ENCODE measurements around the gene ZFYVE9.
"Not testable (repeated sequence)": the region's sequence is repeated elsewhere in the genome, so short reads cannot be mapped to it uniquely, and the experiment has no call there.

The ZFYVE9 gene

DNA sequence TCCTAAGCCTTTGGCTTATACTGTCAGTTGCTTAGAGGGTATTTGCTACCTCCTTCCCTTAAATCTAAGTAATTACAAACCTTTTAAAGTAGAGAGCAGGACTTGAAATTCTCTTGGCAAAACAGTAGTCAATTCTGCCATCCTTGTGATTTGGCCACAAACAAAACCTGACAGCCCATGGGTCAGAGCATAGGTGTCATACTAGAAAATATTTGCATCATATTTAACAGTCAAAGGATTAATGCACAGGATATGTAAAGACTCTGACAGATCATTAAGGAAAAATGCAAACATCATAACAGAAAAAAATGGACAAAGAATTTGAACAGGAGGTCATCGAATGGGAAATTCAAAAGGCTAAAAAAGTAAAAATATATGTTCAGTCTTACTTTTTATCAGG, 50.5 kb downstream of the ZFYVE9 start:
- DNase-seq = no peak

DNA sequence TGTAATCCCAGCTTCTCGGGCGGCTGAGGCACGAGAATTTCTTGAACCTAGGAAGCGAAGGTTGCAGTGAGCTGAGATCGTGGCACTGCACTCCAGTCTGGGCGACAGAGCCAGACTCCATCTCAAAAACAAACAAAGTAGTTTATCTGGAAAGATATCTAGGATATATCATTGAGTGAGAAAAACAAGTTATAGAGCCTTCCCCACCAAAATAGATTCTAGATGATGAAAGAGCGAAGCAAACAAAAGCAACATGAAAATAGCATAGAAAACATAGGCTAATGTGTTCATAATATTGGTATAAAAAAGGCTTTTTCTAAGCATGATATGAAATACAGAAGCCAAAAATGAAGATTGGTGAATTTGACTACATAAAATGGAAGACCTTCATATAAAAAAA, 52.1 kb downstream of the ZFYVE9 start:
- DNase-seq = no peak

DNA sequence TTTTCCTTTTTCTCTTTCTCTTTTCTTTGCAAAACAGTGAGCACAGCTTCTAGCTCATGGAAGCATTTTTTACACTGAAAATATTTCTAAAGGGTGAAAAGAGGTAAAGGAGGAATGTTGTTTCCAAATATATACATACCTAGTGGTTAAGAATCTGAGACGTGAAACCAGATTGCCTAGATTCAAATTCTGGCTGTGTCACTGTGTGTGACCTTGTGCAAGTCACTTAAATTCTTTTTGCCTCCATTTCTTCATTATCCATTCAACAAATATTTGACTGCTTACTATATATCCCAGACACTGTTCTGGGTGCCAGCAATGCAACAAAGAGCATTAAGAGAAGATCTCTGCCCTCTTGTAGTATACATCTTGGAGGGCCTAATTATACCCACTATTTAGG, 53.3 kb downstream of the ZFYVE9 start:
- DNase-seq = no peak

DNA sequence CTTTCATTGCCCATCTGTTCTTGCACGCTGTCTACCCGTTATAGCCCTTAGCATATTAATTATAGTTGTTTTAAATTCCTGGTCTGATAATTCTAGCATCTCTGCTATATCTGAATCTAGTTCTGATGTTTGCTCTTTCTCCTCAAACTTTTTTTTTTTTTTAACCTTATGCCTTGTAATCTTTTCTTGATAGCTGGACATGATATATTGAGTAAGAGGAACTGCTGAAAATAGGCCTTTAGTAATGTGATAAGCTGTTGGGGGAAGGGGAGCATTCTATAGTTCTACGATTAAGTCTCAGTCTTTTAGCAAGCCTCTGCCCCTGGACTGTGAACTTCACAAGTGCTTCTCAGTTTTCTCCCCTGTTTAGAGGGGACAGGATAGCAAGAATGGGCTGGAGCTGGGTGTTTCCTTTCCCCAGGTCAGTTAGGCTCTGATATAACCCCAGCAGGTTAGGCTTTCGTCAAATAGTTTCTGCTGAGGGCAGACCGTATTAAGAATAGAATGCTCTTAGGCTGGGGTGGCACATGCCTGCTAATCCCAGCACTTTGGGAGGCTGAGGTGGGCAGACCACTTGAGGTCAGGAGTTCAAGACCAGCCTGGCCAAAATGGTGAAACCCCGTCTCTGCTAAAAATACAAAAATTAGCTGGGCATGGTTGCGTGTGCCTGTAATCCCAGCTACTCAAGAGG, 62.2 kb downstream of the ZFYVE9 start:
- DNase-seq = no peak

DNA sequence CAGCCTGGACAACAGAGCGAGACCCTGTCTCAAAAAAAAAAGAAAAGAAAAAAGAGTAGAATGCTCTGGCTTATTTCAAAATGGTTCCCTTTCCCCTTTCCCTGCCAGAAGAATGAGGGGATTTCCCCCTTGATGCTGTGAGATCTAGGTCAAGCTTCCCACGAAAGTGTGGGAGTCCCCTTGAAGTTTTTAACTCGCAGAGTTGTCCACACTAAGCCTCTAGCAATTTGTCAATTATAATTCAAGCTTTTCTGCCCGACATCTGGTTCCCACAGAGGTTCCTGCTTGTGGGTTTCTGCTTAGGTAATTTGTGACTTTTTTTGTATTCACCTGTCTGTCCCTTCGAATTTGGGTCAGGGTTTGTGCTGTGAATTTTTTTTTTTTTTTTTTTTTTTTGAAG, 62.8 kb downstream of the ZFYVE9 start:
- DNase-seq = no peak

DNA sequence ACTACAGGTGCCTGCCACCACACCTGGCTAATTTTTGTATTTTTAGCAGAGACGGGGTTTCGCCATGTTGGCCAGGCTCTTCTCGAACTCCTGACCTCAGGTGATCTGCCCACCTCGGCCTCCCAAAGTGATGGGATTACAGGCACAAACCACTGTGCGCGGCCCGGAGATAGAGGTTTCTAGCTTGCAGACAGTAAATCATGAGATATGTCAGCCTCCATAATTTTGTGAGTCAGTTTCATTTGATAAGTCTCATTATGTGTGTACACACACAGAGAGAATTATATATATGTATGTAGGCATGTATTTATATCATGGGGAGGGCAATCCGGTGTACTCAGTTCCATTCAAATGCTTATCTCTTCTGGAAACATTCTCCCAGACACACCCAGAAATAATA, 64.8 kb downstream of the ZFYVE9 start:
- DNase-seq = not testable (repeated sequence)

DNA sequence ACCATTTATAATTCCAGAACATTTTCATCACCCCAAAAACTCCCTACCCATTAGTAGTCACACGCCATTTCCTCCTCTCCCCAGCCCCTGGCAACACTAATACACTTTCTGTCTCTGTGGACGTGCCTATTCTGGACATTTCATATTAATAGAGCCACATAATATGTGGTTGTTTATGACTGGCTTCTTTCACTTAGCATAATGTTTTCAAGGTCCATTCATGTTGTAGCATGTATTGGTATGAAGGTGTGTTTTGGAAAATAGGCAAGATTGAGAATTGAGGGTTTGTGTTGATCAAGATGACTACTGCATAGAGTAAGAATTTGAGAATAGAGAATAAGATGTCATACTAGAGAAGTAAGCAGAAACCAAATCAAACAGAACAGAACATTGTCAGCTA, 67.5 kb downstream of the ZFYVE9 start:
- no peak for DNase-seq

DNA sequence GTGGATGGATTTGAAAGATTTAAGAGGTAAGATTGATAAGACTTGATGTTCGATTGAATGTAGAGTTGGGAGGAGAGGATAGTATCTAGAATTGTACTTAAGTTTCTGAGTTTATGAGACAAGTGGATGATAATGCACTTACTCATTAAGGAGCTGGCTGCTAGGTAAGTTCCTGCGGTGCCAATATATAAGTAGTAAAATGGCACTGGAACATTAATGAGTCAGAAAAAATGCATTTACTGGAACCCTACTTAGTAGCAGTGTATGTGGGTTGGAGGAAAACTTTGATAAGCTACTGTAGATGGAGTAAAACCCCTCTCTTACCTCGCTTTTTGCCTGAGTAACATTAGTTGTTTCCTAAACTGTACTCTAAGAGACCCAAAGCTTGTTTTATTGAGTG, 68.2 kb downstream of the ZFYVE9 start:
- no peak for DNase-seq

DNA sequence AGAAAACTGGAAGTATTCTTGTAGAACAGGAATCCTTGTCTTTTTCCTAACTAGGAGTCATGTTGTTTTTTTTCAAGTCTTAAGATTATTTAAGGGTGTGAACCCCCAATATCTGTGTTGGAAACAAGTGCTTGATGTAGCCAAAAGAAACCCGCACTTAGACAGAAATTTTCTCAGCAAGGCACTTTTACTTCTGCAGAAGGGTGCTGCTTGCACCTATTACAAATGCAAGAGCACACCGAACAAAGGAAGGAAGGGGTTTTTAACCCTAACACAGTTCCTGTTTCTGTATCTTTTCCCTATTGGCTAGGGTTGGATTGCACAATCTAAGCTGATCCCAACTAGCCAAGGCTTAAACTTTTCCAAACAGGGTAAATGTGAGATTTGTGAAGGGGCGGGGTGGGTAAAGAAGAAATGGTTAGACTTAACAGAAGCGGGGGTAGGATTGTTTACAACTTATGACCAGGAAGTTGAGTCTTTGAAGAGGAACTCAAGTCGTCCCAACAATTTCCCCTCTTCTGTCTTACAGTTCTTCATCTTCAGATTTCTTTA, 75.1 kb downstream of the ZFYVE9 start:
- DNase-seq = no peak

DNA sequence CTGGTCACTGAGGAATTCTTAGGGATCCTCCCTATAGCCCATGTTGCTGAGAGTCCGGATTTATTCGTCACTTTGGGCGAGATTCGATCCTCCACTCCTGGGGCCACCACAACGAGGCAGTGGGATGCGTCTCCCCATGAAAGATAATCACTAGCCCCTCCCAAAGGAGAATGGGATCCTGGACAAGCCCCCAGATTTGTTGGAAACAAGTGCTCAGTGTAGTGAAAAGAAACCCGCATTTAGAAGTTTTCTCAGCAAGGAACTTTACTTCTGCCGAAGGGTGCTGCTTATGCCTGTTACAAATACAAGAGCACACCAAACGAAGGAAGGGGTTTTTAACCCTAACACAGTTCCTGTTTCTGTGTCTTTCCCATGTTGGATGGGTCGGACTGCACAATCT, 83.3 kb downstream of the ZFYVE9 start:
- no peak for DNase-seq

DNA sequence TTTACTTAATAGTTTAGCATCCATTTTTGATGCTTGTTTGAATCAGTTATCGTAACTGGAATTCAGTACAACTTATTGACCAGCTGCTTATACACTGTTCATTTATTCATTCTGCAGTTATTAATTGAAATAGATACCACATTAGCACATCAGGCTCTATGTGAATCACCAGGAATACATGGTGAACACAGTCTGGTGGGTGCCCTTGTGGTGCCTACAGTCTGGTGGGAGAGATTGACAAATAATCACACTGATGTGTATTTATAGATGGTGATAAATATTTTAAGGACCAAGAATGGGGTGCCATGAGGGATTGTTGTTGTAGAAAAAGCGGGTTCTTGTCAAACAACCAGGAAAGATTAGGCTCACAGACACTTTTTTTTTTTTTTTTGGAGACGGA, 87.6 kb downstream of the ZFYVE9 start:
- DNase-seq = no peak

DNA sequence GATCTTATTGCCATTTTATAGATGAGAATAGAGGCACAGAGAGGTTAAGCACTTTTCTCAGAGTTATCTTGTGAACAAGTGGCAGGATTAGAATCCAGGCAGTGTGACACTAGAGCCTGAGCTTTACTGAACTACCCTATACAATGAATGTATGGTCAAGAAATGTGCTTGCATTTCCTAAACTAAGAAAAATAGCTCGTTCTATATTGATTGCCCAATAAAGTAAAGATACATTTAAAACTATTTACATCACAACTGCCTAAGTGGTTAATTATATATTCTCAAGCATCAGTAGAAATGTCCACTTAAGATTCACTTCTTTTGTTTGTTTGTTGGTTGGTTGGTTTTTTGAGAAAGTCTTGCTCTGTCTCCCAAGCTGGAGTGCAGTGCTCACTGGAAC, 91.6 kb downstream of the ZFYVE9 start:
- DNase-seq = no peak

DNA sequence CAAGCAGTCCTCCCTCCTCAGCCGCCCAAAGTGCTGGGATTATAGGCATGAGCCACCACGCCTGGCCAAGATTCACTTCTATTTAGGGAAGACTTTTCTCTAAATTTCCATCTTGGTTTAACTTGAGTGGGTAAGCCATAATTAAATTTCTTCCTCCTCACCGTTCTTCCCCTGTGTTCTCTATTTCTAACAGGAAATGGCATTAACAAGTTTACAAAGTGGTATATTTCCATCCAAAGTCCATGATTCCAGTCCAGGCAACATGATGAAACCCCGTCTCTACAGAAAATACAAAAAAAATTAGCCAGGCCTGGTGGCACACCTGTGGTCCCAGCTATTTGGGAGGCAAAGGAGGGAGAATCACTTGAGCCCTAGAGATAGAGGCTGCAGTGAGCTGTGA, 92.1 kb downstream of the ZFYVE9 start:
- no peak for DNase-seq

DNA sequence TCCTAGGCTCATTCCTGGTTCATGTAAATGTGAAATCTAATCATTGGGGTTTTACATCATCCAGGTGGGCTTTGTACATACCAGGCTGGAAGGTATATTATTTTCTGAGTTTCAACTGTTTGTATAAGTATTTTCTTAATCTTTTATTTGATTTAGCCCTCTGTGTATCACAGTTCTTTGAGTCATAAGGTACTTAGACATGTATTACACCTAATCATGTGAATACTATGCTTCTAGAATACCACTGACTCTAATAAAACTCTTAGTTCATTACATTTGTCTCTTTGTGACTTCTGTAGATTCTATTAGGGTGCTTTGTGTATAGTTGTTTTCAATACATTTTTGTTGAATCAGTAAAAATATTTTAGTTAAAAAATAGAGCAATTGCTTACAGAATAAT, 92.8 kb downstream of the ZFYVE9 start:
- no peak for DNase-seq

DNA sequence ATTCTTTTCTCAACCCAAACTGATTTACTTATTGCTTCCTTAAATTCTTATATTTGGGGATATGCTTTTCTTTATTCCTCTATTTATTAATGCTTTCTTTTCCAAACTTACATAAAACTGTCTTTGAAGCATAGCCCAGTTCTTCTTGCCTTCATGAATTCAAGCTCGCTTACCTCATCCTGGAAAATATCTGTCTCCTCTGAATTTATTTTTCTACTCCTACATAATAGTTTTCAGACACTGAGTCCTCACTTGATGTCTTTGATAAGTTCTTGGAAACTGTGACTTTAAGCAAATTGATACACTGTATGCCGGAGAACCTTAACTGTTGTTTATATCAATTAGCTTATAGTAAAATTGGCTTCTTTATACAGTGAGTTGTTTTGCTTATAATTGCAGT, 93.8 kb downstream of the ZFYVE9 start:
- DNase-seq = no peak

DNA sequence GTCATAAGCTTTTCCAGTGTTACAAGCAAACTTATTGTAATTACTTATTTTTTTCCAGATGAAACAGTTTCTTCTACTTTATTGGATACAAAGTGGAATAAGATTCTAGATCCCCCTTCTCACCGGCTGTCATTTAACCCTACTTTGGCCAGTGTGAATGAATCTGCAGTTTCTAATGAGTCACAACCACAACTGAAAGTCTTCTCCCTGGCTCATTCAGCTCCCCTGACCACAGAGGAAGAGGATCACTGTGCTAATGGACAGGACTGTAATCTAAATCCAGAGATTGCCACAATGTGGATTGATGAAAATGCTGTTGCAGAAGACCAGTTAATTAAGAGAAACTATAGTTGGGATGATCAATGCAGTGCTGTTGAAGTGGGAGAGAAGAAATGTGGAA, 95.5 kb downstream of the ZFYVE9 start:
- no peak for DNase-seq

DNA sequence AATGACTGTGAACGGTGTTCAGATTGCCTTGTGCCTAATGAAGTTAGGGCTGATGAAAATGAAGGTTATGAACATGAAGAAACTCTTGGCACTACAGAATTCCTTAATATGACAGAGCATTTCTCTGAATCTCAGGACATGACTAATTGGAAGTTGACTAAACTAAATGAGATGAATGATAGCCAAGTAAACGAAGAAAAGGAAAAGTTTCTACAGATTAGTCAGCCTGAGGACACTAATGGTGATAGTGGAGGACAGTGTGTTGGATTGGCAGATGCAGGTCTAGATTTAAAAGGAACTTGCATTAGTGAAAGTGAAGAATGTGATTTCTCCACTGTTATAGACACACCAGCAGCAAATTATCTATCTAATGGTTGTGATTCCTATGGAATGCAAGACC, 96.6 kb downstream of the ZFYVE9 start:
- no peak for DNase-seq

DNA sequence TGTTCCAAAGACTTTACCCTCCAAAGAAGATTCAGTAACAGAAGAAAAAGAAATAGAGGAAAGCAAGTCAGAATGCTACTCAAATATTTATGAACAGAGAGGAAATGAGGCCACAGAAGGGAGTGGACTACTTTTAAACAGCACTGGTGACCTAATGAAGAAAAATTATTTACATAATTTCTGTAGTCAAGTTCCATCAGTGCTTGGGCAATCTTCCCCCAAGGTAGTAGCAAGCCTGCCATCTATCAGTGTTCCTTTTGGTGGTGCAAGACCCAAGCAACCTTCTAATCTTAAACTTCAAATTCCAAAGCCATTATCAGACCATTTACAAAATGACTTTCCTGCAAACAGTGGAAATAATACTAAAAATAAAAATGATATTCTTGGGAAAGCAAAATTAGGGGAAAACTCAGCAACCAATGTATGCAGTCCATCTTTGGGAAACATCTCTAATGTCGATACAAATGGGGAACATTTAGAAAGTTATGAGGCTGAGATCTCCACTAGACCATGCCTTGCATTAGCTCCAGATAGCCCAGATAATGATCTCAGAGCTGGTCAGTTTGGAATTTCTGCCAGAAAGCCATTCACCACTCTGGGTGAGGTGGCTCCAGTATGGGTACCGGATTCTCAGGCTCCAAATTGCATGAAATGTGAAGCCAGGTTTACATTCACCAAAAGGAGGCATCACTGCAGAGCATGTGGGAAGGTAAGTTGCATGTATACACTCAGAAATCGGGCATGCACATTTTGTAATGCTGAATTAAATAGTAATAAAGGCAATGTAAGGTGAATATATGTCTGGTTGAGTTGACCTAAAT, 97.2 kb downstream of the ZFYVE9 start:
- no peak for DNase-seq

DNA sequence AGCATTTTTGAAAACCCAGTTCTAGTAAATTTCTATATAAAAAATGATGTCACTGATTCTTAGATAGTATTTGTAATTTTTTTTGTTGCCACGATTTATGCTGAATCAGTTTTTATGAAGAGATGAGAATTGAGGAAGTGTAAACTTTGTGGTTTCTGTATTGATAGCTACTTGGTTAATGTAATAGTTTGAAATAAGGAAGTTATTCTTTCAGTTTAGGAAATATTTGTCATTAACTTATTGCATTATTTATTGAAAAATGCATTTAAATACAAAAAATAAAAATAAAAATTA, 97.8 kb downstream of the ZFYVE9 start:
- DNase-seq = no peak

DNA sequence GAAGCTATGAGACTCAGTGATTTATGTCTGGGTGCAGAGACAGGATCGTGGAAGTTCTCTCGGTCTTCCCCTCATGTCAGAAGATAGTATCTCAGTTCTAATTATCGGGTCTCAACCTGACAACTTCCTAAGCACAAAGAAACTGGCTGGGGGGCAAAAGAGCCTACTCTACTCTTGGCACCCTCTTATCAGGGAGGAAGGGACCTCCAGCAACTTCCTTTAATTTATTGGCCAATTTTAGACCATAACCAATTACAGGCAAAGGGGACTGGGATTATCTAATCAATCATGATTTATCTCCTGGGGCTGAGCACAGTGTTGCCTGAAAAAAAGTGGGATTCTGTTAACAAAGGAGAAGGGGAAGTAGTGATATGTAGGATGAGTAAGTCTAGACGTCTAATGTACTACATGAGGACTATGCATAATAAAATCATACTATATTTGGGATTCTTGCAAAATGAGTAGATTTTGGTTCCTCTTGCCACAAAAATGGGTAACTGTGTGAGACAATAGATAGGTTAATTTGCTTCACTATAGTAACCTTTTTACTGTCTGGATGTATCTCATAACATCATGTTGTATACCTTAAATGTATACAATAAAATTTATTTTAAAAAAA, 98.8 kb downstream of the ZFYVE9 start:
- DNase-seq = no peak

DNA sequence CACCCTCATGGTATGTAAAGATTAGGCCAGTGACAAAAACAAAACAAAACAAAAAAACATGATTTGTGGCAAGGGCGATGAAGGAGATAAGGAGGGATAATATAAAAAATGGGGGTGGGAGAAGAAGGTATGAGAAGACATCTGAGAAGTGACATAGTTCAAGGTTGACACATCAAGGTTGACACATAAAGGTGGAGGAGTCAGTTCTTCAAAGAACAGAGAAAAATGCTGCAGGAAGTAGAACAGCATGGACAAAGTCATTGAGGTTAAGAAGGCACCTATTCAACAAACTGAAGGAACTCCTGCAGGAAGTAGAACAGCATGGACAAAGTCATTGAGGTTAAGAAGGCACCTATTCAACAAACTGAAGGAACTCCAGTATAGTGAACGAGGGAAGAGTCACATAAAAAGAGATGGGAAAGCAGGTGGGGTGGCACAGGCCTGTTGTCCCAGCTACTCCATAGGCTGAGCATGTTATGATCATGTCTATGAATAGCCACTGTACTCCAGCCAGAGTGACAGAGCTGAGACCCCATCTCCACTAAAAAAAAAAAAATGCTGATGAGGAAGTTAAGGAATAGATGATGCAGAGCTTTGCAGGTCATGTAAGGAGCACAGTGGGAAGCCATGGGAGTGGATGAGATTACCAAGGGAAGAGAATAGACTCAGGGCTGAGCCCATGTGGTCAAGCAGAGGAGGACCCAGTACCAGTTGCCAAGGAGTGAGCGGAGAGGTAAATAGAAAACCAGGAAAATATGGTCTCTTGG, 101.5 kb downstream of the ZFYVE9 start:
- DNase-seq = no peak

DNA sequence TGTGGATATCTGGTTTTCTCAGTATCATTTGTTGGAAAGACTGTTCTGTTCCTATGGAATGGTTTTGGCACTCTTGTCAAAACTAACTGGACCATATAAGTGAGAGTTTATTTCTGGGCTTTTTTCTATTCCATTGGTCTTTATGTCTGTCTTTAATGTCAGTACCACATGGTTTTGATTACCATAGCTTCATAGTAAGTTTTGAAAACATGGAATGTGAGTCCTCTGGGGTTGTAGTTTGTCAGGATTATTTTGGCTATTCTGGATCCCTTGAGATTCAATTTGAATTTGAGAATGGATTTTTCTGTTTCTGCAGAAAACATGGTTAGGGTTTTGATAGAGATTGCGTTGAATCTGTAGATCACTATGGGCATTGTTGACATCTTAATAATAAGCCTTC, 107.9 kb downstream of the ZFYVE9 start:
- DNase-seq = no peak

DNA sequence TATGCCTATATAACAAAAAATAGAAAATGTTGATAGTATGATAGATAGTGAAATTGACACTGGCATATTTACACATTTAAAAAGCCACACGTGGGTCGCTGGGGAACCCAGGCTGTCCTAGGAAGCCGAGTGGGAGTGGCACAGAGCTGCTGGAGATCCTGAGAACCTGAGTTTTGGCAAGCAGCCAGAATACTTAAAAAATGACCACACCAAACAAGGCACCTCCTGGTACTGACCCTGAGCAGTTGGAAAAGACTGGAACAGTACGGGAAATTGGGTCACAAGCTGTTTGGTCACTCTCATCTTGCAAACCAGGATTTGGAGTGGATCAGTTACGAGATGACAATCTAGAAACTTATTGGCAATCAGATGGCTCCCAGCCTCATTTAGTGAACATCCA, 111.5 kb downstream of the ZFYVE9 start:
- DNase-seq = no peak

DNA sequence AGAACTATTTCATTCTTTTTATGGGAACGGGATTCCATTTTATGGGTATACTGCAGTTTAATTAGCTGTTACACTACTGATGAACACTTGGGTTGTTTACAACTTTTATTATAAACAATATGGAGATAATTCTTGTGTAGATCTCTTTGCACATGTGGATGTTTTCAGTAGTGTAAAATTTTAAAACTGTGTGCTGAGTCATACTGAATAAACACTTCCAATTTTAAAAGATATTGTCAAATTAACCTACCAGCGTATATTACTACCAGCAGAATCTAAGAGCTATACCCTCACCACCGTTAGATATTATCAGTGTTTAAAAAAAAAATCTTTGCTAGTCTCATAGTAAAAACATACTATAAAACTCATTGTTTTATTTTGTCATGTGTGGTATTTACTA, 118.0 kb downstream of the ZFYVE9 start:
- DNase-seq = no peak

All from activated effector memory CD4-positive, alpha-beta T cell treated with Interleukin-2 at 50 U/mL for 16 hours (primary cell).